Dermis lymphatic vessel endothelial cell (primary cell): ENCODE results near the gene PXT1. TPM values are rescaled to one million over a fixed set of nuclear protein-coding genes. Genes with fewer than 3 reads are reported as not detected.

Experiments
- total RNA-seq: library from RNA; depleted of rRNA; stranded (reverse); fragments of >200 nt; gene quantifications from 2 replicates; pipeline ENCODE4 v1.2.1, GENCODE V29; 2014

Gene PXT1
- total RNA-seq, result 0.09 and 0.11 TPM in 2 replicates

DNA sequence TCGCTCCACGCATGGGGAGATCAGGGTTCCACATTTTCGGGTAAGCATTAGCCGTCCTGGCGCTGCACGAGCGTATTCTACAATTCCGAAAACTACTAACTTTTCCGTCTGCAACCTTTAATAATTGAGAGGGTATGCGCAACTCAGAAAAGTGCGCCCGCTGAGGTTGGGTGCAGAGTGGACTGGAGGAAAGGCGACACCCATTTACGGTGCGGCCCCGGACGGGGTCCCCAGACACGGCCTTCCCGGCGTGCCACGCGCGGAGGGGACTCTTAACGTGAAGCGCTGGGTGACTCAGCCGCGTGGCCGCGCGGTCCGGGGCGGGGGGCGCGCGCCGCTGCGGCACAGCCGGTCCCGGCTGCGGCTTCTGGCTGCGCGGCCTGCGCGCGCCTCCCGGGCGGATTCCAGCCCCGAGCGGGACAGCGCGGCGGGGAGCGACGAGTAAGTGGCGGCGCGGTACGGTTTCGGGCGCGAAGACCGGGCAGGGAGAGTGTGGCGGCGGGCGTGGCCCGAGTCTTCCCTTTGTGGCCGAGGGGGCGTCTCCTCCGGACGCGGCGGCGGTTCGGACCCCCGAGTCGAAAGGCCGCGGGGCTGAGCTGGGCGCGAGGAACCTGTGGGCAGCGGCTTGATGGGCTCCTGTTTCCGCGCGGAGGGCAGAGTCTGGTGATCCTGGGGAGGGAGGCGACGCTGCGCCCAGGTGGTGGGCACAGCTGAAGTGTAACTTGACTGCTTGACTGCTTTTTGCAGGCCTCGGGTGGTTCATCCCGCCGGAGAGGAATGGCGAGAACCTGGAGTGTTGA is at the start of gene PXT1, which contains the start of gene KCTD20:
TSS of gene PXT1 (minus strand) at position 184 of the 800 bp plus-strand sequence. CDS start 16,772 bp downstream, outside the sequence.
TSS of gene KCTD20 (plus strand) at position 330 of the 800 bp plus-strand sequence. CDS start 27,098 bp downstream, outside the sequence.

GRCh38 chr6:36387440-36388303 is 55.0 kb downstream of the PXT1 start, which contains the start of gene ETV7:
Gene ETV7, minus strand, starts transcription at chr6:36387669. Its CDS starts 128 bp downstream, at chr6:36387541.

Other genes starting within 250 kb of the PXT1 start
- 6.8 and 7.6 TPM in 2 replicates for gene BRPF3, start 246.1 kb downstream of the PXT1 start, total RNA-seq
- gene PNPLA1, start 172.8 kb downstream of the PXT1 start, total RNA-seq, result not detected in 2 replicates
- not detected in 2 replicates for gene BNIP5, start 106.0 kb downstream of the PXT1 start, total RNA-seq
- not detected in 2 replicates for gene ETV7, start 55.2 kb downstream of the PXT1 start, total RNA-seq
- 132 and 149 TPM in 2 replicates for gene KCTD20, start 146 bp upstream of the PXT1 start, total RNA-seq
- gene STK38, start 104.6 kb upstream of the PXT1 start, total RNA-seq, result 8.6 and 13.3 TPM in 2 replicates
- gene SRSF3, start 151.5 kb upstream of the PXT1 start, total RNA-seq, result 241 and 365 TPM in 2 replicates
- 63.7 and 94.0 TPM in 2 replicates for gene CDKN1A, start 235.9 kb upstream of the PXT1 start, total RNA-seq